Trophoblast cell (in vitro differentiated cells and primary cell): ENCODE data around the gene SLC37A3.
"Not testable (repeated sequence)": the region's sequence is repeated elsewhere in the genome, so short reads cannot be mapped to it uniquely, and the experiment has no call there.

Experiments
- DNase-seq, 2 donors: peaks; one replicate each; pipeline ENCODE4 v3.0.0-alpha.2; 2016
- H2AFZ ChIP-seq: 2 replicates; pipeline ENCODE4 v1.6.1; 2013; ENCODE audit warnings: low read length, moderate library complexity, mild to moderate bottlenecking; ENCODE audit not compliant: insufficient read depth, poor library complexity
- H2AK5ac ChIP-seq: 2 replicates; pipeline ENCODE4 v1.6.1; 2013; ENCODE audit warnings: mild to moderate bottlenecking, low read length
- H2BK120ac ChIP-seq: 2 replicates; pipeline ENCODE4 v1.6.1; 2013; ENCODE audit warnings: low read length, mild to moderate bottlenecking, moderate library complexity; ENCODE audit not compliant: insufficient read depth, poor library complexity
- H2BK12ac ChIP-seq: 2 replicates; pipeline ENCODE4 v1.6.1; 2013; ENCODE audit warnings: mild to moderate bottlenecking, low read length, moderate library complexity
- H2BK5ac ChIP-seq: 2 replicates; pipeline ENCODE4 v1.6.1; 2013; ENCODE audit warnings: low read length, low read depth, moderate library complexity, mild to moderate bottlenecking; ENCODE audit not compliant: poor library complexity
- H3K14ac ChIP-seq: 2 replicates; pipeline ENCODE4 v1.6.1; 2013; ENCODE audit warnings: mild to moderate bottlenecking, low read length
- H3K18ac ChIP-seq: 2 replicates; pipeline ENCODE4 v1.6.1; 2013; ENCODE audit warnings: mild to moderate bottlenecking, low read length
- H3K23ac ChIP-seq: 2 replicates; pipeline ENCODE4 v1.6.1; 2013; ENCODE audit warnings: low read length
- H3K27ac ChIP-seq: 2 replicates; pipeline ENCODE4 v1.5.1; 2013; ENCODE audit warnings: low read depth, mild to moderate bottlenecking, inconsistent platforms, low read length, moderate library complexity
- H3K27me3 ChIP-seq: 2 replicates; pipeline ENCODE4 v1.6.1; 2013; ENCODE audit warnings: inconsistent platforms, mild to moderate bottlenecking, low read length, moderate library complexity; ENCODE audit not compliant: insufficient read depth
- H3K36me3 ChIP-seq, 2 experiments: 1 replicate in 1 of 2; 2 replicates in 1 of 2; pipeline ENCODE4 v1.6.1; 2013; ENCODE audit warnings: low read length in 2 of 2, mild to moderate bottlenecking in 2 of 2, moderate library complexity in 1 of 2; ENCODE audit not compliant: insufficient read depth in 2 of 2, control insufficient read depth in 1 of 2
- H3K4ac ChIP-seq: 2 replicates; pipeline ENCODE4 v1.6.1; 2013; ENCODE audit warnings: low read depth, mild to moderate bottlenecking, low read length, moderate library complexity
- H3K4me1 ChIP-seq, 2 experiments: 1 replicate in 1 of 2; 2 replicates in 1 of 2; pipeline ENCODE4 v1.6.1; 2013; ENCODE audit warnings: low read length in 2 of 2, mild to moderate bottlenecking in 2 of 2, moderate library complexity in 1 of 2; ENCODE audit not compliant: insufficient read depth in 2 of 2, control insufficient read depth in 1 of 2
- H3K4me2 ChIP-seq: 2 replicates; pipeline ENCODE4 v1.6.1; 2013; ENCODE audit warnings: inconsistent platforms, mild to moderate bottlenecking, low read length, moderate library complexity
- H3K4me3 ChIP-seq: 2 replicates; pipeline ENCODE4 v1.5.1; 2013; ENCODE audit warnings: mild to moderate bottlenecking, low read depth, low read length, inconsistent platforms
- H3K79me1 ChIP-seq: one replicate; pipeline ENCODE4 v1.6.1; 2013; ENCODE audit warnings: low read length
- H3K79me2 ChIP-seq: 2 replicates; pipeline ENCODE4 v1.6.1; 2013; ENCODE audit warnings: low read length, mild to moderate bottlenecking; ENCODE audit not compliant: control insufficient read depth, insufficient read depth, poor library complexity
- H3K9ac ChIP-seq: 2 replicates; pipeline ENCODE4 v1.6.1; 2013; ENCODE audit warnings: mild to moderate bottlenecking, low read length
- H3K9me3 ChIP-seq: 2 replicates; pipeline ENCODE4 v1.6.1; 2013; ENCODE audit warnings: low read depth, mild to moderate bottlenecking, control low read depth, inconsistent platforms, low read length; ENCODE audit not compliant: insufficient read depth
- H4K12ac ChIP-seq: 2 replicates; pipeline ENCODE4 v1.6.1; 2013; ENCODE audit warnings: low read depth, mild to moderate bottlenecking, low read length, moderate library complexity
- H4K8ac ChIP-seq: 2 replicates; pipeline ENCODE4 v1.6.1; 2013; ENCODE audit warnings: low read depth, mild to moderate bottlenecking, low read length, moderate library complexity
- H4K91ac ChIP-seq: one replicate; pipeline ENCODE4 v1.6.1; 2013; ENCODE audit warnings: low read depth, mild to moderate bottlenecking, low read length, moderate library complexity
- WGBS: extraction: QIAGEN DNeasy Blood & Tissue Kit; methylation state at CpG from one replicate; pipeline ENCODE4 v1.1.7; 2013; ENCODE audit warnings: missing lambda C conversion rate; ENCODE audit not compliant: insufficient read length, insufficient coverage; ENCODE audit errors: extremely low coverage; 5-methylcytosine and 5-hydroxymethylcytosine counted together

Gene SLC37A3

DNA sequence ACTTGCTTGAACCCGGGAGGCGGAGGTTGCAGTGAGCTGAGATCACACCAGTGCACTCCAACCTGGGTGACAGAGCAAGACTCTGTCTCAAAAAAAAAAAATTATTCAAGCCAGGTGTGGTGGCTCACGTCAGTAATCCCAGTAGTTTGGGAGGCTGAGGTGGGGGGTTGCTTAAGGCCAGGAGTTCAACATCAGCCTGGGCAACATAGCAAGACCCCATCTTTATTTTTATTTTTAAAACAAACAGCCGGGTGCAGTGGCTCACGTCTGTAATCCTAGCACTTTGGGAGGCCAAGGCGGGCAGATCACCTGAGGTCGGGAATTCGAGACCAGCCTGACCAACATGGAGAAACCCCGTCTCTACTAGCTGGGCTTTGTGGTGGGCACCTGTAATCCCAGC lies 17.5 kb upstream of the SLC37A3 start:
- H3K9ac ChIP-seq, H4K91ac ChIP-seq: not testable (repeated sequence)
- no CpG with 5 or more reads among the region's 9 CpGs for WGBS

DNA sequence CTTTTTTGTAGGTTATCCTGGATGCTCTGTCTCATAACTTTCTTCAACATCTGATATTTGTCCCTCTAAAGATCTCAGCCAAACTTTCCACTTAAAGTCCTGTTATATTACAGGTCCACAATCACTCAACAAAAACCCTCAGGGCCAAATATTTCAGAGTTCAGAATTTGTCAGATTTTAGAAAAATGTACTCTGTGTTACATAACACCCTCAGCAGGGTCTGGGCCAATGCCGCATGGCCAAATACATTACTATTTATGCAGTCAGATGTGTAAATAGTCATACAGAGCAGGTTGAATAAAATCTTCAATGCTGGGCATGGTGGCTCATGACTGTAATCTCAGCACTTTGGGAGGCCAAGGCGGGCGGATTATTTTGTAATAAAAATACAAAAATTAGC lies 17.0 kb upstream of the SLC37A3 start:
- Histone ChIP-seq H2BK120ac (no peak overlapping the region), H3K23ac (no peak overlapping the region), H3K79me2 (no peaks in the 10 kb centered on the region), H2AK5ac (no peak overlapping the region), H3K9ac (no peak overlapping the region), H3K27ac (no peak overlapping the region), H4K8ac (no peak overlapping the region), H3K9me3 (no peaks in the 10 kb centered on the region), H2AFZ (no peak overlapping the region), H4K12ac (no peak overlapping the region), H4K91ac (no peak overlapping the region), H3K4me2 (no peak overlapping the region), H3K4me1 (no peaks in the 10 kb centered on the region), H2BK12ac (no peak overlapping the region), H3K36me3 (no peaks in the 10 kb centered on the region), H3K4me3 (no peak overlapping the region), H3K4ac (no peak overlapping the region), H3K79me1 (no peaks in the 10 kb centered on the region), H3K18ac (no peak overlapping the region), H3K14ac (no peak overlapping the region), H3K27me3 (no peaks in the 10 kb centered on the region), H2BK5ac (no peak overlapping the region)
- no CpG with 5 or more reads among the region's 3 CpGs for WGBS
- peak; percentile 73 to 97 for DNase-seq

More for the DNA sequence above, 17.5 kb upstream of the SLC37A3 start:
- not testable (repeated sequence) for H3K4me3 ChIP-seq, DNase-seq, H2BK5ac ChIP-seq, H2AK5ac ChIP-seq, H3K23ac ChIP-seq, H3K79me2 ChIP-seq, H3K36me3 ChIP-seq, H3K14ac ChIP-seq, H3K9me3 ChIP-seq, H3K27me3 ChIP-seq, H2BK120ac ChIP-seq, H4K8ac ChIP-seq, H3K18ac ChIP-seq, H4K12ac ChIP-seq, H3K79me1 ChIP-seq, H3K4me2 ChIP-seq, H3K4me1 ChIP-seq, H3K4ac ChIP-seq, H2AFZ ChIP-seq, H2BK12ac ChIP-seq, H3K27ac ChIP-seq

DNA sequence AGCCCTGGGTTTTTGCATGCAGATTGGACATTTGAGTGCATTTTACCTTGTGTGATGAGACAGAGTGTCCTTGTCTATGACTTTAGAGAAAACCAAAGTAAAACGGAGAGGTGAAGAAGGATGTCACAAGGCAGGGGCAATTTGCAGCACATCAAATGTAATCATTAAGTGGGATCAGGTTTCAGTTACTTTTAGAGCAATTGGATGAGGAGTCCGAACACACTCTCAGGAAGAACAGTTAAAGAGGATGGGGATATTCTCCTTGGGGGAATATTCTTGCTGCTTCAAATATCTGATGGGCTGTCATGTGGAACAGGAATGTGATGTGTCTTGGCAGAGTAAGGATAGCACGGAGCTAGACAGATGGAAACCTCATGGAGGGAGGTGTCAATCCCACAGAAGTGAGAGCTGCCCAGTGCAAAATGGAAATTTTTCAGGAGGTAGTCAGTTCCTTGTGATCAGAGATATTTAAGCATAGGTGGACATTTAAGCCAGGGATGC lies 6.3 kb upstream of the SLC37A3 start:
- no CpG with 5 or more reads among the region's 3 CpGs for WGBS
- no peak overlapping the region for H3K4ac ChIP-seq

GRCh38 chr7:140403878-140404564 lies 5.7 kb upstream of the SLC37A3 start, which contains the start of gene RAB19:
Gene RAB19, plus strand, starts transcription at chr7:140404058. Its CDS starts 3,589 bp downstream, at chr7:140407647.
- no peak within 1 kb of the TSS for H4K91ac ChIP-seq
- H2BK5ac ChIP-seq: no peak within 1 kb of the TSS
- no peak within 1 kb of the TSS for H3K4ac ChIP-seq
- peak; percentile 79 to 85 for DNase-seq
- H2BK12ac ChIP-seq: no peak within 1 kb of the TSS
- H3K4me3 ChIP-seq: peak within 1 kb of the TSS; percentile 61
- peak within 1 kb of the TSS; percentile 76 for H3K4me2 ChIP-seq
- no peak within 1 kb of the TSS for H3K9ac ChIP-seq
- peaks cover 2% of the 10 kb centered on the region for H3K79me2 ChIP-seq
- H2AFZ ChIP-seq: peak within 1 kb of the TSS; percentile 58
- H3K36me3 ChIP-seq: no peaks in the 10 kb centered on the region
- H4K12ac ChIP-seq: no peak within 1 kb of the TSS
- no peak within 1 kb of the TSS for H2AK5ac ChIP-seq
- no peak within 1 kb of the TSS for H3K27ac ChIP-seq
- H3K27me3 ChIP-seq: no peaks in the 10 kb centered on the region
- H3K23ac ChIP-seq: no peak within 1 kb of the TSS
- peaks cover 3 to 5% of the 10 kb centered on the region in 2 experiments for H3K4me1 ChIP-seq
- H3K79me1 ChIP-seq: no peaks in the 10 kb centered on the region
- H2BK120ac ChIP-seq: no peak within 1 kb of the TSS
- WGBS: no CpG with 5 or more reads among the region's 22 CpGs
- H4K8ac ChIP-seq: peak within 1 kb of the TSS; percentile 66
- H3K18ac ChIP-seq: peak within 1 kb of the TSS; percentile 38
- no peak within 1 kb of the TSS for H3K14ac ChIP-seq
- no peaks in the 10 kb centered on the region for H3K9me3 ChIP-seq

More for the DNA sequence above, 6.3 kb upstream of the SLC37A3 start:
- Histone ChIP-seq H3K9ac (no peak overlapping the region), H3K36me3 (no peaks in the 10 kb centered on the region), H4K91ac (no peak overlapping the region), H3K23ac (no peak overlapping the region), H3K4me3 (no peak overlapping the region), H2BK12ac (no peak overlapping the region), H2BK120ac (no peak overlapping the region), H4K12ac (no peak overlapping the region), H2BK5ac (no peak overlapping the region), H2AK5ac (no peak overlapping the region), H3K27ac (no peak overlapping the region), H3K9me3 (no peaks in the 10 kb centered on the region), H4K8ac (peak overlapping the region; percentile 66), H3K4me1 (peaks cover 3 to 5% of the 10 kb centered on the region in 2 experiments), H3K27me3 (no peaks in the 10 kb centered on the region), H2AFZ (no peak overlapping the region), H3K18ac (no peak overlapping the region), H3K79me2 (peaks cover 2% of the 10 kb centered on the region), H3K4me2 (peak overlapping the region; percentile 76), H3K79me1 (no peaks in the 10 kb centered on the region), H3K14ac (no peak overlapping the region)
- DNase-seq: no peak
